Measurements from ENCODE around the gene FSTL4.

- TF ChIP-seq EZH2phosphoT487 (IDR thresholded peaks at IDR 0.05; ENCODE audit: borderline replicate concordance, low read depth, low read length), result no peak
- TF ChIP-seq, protein P1, sequence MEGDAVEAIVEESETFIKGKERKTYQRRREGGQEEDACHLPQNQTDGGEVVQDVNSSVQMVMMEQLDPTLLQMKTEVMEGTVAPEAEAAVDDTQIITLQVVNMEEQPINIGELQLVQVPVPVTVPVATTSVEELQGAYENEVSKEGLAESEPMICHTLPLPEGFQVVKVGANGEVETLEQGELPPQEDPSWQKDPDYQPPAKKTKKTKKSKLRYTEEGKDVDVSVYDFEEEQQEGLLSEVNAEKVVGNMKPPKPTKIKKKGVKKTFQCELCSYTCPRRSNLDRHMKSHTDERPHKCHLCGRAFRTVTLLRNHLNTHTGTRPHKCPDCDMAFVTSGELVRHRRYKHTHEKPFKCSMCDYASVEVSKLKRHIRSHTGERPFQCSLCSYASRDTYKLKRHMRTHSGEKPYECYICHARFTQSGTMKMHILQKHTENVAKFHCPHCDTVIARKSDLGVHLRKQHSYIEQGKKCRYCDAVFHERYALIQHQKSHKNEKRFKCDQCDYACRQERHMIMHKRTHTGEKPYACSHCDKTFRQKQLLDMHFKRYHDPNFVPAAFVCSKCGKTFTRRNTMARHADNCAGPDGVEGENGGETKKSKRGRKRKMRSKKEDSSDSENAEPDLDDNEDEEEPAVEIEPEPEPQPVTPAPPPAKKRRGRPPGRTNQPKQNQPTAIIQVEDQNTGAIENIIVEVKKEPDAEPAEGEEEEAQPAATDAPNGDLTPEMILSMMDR (conservative IDR thresholded peaks at IDR 0.05; ENCODE audit: low read length), result no peak
Observed at GRCh38 chr5:133266527-133266878, 345.8 kb downstream of the FSTL4 start.
